NCI-H69 (cell line): ENCODE results near the gene ISCA2.

Experiments used
- DNase-seq: peaks from one replicate; lab custom pipeline; 2025; lab: John Stamatoyannopoulos, UW

Gene ISCA2

DNA sequence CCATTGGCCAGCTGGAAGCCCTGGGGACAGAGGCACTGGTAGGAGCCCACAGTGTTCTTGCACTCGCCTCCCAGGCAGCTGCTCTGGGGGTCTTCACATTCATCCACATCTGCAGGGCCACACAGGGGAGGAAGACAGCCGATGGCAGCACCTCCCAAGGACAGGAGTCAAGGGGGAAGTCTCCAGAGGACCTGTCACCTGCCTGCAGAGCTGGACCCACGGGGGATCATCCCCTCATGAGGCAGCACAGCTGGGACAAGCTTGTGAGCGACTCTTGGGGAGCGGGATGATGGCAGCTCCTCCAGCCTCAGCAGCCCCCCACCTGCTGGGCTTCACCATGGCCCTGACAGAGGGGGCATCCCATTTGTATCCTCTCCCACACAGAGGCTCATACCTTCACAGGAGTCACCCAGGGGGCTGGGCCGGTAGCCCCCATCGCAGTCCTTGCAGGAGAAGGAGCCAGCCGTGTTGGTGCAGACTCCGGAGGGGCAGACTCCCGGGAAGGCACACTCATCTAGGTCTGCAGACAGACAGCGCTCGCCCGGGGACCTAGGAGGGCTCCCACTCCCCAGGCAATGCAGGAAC, 15.4 kb downstream of the ISCA2 start:
- DNase-seq, result no peak

GRCh38 chr14:74509587-74510222, 16.1 kb downstream of the ISCA2 start:
- DNase-seq, result no peak

DNA sequence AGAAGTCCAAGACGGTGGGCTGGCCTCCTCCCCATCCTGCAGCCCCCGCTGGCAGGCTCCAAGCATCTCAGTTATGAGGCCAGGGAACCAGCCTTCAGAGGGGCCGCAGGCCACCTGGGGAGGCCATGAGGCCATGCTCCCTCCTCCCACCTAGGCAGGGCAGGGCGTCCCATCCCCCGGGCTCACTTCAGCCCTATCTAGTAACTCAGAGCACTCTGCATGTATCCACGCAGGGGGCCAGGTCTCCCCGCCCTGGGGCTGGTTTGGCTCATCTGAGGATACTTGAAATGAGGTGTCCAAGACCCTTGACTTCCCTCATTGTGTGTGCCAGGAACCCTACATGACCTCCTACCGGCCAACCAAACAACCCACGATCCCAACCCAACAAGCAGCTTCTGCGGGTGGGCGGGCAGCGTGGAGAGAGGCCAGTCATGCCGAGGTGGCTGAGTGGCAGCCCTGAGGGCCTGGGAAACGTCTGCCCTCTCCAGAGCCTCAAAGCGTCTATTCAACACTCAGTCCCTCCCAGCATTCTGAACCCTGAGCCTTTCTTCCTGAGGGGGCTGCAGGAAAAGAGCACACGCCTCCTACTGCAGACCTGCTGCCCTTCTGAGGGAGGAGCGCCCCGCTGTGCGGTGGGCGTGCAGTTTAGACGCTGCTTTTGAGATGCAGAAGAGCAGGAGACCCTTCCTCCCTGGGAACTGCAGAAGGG, 16.8 kb downstream of the ISCA2 start:
- no peak for DNase-seq

DNA sequence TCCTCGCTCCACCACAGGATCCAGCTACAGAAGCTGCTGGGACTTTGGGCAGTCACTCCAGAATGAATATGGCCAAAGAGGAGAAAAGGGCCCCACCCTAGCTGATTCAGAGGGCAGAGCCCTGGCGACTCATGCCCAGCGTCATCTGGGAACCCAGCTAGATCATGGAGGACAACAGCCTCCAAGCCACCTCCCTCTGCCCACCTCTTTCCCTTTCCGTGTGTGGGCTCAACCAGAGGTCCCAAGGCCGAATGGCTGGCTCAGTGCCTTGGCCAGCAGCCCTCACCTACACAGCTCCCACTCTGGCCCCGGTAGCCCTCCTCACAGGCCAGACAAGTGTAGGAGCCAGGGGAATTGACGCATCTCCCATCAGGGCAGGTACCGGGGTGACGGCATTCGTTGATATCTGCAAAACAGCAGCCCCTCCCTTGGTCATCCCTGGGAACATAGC, 17.4 kb downstream of the ISCA2 start:
- DNase-seq, result no peak

GRCh38 chr14:74511966-74512830, 18.6 kb downstream of the ISCA2 start:
- no peak for DNase-seq

DNA sequence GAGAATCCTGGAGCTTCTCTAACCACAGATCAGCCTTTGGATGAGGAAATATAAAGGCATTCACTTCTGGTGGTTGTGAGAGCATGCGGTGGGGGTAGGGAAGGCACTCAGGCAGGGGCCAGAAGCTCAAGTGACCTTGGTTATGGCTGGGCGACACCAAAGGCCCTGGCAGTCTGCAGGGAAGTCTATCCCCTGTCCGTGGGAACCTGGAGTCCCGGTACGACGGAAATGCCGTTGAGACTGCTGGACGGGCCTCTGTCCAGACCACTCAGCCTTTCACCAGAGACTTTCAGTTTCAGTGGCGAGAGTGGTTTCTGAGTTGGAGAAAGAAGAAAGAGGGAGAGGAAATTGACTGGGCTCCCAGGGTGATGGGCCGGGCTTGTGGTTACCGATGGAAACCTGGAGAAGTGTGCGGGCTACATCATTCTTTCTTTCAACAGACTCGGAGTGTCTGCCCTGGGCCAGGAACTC, 20.9 kb downstream of the ISCA2 start:
- no peak for DNase-seq

- DNase-seq, result no peak
These were observed 22.4 kb downstream of the ISCA2 start for GRCh38 chr14:74515891-74516412.

GRCh38 chr14:74516451-74517160, 23.0 kb downstream of the ISCA2 start:
- DNase-seq, result peak; percentile 10

- DNase-seq, result no peak
These were observed 24.2 kb downstream of the ISCA2 start for GRCh38 chr14:74517731-74518130.

- no peak for DNase-seq
These were observed 24.7 kb downstream of the ISCA2 start for GRCh38 chr14:74518221-74518620.

GRCh38 chr14:74519316-74520074, 25.9 kb downstream of the ISCA2 start:
- no peak for DNase-seq

DNA sequence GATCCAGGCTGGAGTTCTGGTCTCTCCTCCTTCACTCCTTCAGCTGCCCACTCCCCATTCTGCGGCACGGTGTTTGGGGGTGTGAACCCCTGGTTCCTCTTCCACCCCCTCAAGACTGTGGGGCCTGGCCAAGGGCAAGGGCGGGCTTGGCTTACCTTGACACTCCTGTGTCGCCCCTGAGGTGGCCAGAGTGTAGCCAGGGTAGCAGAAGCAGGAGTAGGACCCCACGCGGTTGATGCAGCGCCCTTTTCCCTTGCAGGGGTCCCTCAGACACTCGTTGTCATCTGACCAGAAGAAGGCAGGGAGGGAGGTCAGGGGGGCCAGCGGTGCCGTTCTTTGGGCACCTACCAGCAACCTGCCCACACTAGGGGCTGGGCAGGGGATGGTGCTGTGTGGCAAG, 28.2 kb downstream of the ISCA2 start:
- no peak for DNase-seq

DNA sequence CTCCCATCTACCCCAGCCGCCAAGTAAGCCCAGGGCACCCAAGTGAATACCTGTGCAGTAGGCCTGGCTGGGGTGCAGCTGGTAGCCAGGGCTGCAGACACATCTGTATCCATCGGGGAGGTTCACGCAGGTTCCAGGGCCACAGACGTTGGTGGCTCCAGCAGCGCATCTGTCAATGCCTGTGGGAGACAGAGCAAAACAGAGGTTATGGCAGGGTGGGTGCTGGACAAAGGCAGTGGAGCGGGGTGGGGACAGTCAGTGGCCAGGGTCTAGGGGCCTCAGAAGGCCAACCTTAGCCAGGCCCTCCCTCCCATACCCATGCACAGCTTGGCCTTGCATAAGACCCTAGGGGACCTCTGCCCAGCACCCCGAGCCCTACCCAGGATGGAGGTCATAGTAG, 29.2 kb downstream of the ISCA2 start:
- DNase-seq, result no peak

DNA sequence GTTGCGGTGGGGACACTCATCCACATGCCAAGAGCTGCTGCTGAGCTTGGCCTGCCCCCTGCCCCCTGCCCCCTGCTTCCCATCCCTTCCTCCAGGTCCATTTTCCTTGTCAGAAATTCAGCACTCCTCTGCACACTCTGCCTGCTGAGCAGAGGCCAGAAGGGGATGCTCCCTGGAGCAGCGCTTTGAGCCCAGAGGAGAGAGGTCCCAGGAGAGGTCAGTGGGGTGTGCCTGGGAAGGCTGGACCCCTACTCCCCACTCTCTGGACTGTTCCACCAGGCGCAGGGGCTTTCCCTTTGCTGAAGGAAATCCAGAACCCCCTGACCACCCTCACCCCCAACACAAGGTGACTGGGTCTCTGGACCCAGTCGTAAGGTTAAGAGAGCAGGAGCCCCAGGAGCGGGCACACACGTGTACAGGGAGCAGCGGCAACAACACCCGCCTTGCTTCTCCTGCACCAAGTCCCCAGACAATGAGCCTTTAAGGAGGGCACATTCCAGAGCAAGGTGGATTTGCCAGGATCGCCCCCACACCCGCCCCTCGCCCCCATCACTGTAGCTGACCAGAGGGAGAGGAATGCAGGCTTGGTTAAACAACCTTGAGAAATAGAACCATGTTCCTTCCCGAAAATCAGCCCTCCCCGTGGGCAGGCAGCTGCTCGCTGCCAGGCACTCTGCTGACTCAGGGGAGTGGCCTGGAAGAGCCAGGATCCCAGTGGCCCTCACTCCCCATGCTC, 30.7 kb downstream of the ISCA2 start:
- no peak for DNase-seq

- DNase-seq, result no peak
These were observed 31.2 kb downstream of the ISCA2 start for GRCh38 chr14:74524812-74525135.

DNA sequence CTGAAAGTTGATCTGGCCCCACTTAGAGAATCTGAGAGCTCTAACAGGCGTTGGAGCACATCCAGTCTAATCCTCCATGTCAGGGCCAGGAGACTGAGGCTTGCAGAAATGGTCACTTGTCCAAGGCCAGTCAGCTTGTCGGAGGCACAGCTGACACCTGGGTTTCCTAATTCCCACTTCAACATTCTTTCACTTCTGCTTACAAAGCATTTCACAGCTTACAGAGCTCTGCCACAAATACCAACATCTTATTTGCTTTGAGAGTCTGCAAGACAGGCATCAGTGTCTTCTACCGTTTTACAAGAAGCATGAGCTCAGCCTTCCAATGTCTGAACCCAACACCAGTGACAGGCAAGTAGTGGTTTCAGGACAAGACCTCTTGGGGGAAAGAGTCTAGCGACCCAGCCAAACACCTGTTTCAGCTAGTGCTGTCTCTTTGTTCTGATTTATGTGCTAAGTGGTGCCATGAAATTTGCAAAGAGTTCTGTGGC, 31.8 kb downstream of the ISCA2 start:
- no peak for DNase-seq

DNA sequence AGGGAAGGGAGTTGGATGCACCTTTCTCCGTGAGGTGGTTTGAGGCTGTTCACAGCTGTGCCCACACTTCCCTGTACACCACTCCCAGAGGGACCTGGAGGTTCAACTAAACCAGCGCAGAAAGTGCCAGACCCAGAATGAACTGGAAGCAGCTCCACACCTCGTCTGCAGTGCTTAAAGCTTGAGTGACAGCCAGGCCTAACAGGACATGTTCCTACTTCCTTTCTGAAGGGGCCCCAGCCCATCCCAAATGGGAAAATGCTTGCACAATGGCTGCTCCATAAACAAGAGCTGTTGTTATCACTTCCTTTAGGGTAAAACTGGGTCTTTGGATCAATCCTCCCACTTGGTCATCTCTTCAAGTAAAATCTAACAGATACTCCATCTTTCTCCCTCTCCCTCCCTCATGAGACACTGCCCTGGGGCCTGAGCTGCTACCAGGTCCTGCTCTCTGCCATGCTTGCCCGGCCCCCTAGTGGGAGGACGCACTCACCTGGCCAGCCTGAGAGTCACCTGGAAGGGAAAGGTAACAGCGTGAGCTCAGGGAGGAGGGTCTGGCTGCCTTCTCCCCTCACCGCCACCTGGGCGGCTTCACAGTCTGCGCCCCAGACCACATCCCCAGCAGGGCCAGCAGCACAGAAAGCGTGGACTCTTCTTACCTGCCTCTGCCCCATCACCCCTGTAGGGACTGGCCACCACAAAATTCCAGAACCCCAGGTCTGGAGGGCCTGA, 33.5 kb downstream of the ISCA2 start:
- DNase-seq, result no peak

DNA sequence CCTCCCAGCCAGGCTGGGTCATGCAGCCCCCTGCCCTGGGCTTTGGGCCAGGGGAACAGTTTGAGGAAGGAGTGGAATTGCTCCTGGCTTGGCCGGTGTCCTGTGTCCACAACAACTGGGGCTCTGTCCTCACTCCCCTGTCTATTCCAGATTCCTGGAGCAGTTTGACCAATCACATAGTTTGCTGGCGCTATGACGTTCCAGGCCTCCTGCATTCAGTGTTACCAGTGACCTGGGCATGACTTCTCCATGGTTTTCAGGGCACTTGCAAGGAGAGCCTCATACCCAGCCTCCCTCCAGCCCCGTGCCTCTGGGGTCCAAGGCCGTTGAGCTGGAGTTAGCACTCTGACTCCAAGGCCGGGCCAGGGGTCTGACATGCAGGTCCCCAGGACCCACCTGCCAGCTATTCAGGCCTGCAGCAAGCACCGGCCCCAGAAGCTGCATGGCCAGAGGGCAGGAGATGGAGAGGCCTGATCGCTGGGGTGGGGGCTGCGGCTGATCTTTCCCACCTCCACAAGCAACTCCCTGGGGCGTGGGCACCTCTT, 34.2 kb downstream of the ISCA2 start:
- DNase-seq, result no peak

DNA sequence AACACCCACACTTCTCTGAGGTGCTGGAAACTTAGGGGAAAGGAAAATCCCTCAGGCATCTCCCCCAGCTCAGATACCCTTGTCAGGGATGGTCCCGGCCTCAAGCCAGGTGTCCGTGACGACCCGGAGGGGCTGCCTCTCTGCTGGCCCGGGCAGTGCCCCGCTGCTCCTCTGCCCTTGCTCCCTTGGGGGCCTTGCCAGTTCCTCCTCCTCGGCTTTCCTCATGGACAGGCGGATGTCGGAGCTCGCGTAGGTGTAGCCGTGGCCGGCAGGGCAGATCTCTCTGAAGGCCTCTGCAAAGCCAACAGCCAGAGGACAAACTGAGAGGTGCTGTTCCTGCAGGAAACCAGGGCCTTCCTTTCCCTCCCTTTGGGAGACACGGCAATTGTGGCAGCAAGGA, 34.8 kb downstream of the ISCA2 start:
- DNase-seq, result no peak
